GM23338 (cell line): ENCODE measurements around the gene TP53BP2. TPM values are rescaled to one million over a fixed set of nuclear protein-coding genes. Genes with fewer than 3 reads are reported as not detected.

Source experiments
- ATAC-seq: fragments of 200-7000 bp; cut with Tn5 transposase; 3 replicates; pipeline ENCODE4 v1.9.1; 2020
- DNase-seq: peaks from one replicate; pipeline ENCODE4 v3.0.0-alpha.2; 2015; ENCODE audit warnings: low spot score
- H2AFZ ChIP-seq: fragments of 200-600 bp; sonication (generic); 2 replicates; pipeline ENCODE4 v1.8.0; 2016; ENCODE audit warnings: antibody characterized with exemption, mild to moderate bottlenecking, moderate library complexity
- H3F3A ChIP-seq: fragments of 200-600 bp; sonication (generic); replicated peaks from 2 replicates; pipeline ENCODE4 v1.8.0; 2017; ENCODE audit warnings: antibody characterized with exemption, mixed run types, low read depth
- H3K27ac ChIP-seq: fragments of 200-600 bp; sonication (generic); 2 replicates; pipeline ENCODE4 v1.6.1; 2016; ENCODE audit warnings: low read depth
- H3K27me3 ChIP-seq: fragments of 200-600 bp; sonication (generic); 2 replicates; pipeline ENCODE4 v1.8.0; 2016; ENCODE audit warnings: mild to moderate bottlenecking, mixed run types, moderate library complexity; ENCODE audit not compliant: insufficient read depth
- H3K36me3 ChIP-seq: fragments of 200-600 bp; sonication (generic); 2 replicates; pipeline ENCODE4 v1.8.0; 2016; ENCODE audit warnings: mild to moderate bottlenecking; ENCODE audit not compliant: insufficient read depth
- H3K4me1 ChIP-seq: fragments of 200-600 bp; sonication (generic); 2 replicates; pipeline ENCODE4 v1.8.0; 2016; ENCODE audit warnings: mild to moderate bottlenecking, moderate library complexity; ENCODE audit not compliant: insufficient read depth
- H3K4me2 ChIP-seq: fragments of 200-600 bp; sonication (generic); 2 replicates; pipeline ENCODE4 v1.7.1; 2017; ENCODE audit warnings: mixed run types
- H3K4me3 ChIP-seq: fragments of 200-600 bp; sonication (generic); 2 replicates; pipeline ENCODE4 v1.6.1; 2016; ENCODE audit warnings: mixed run types
- H3K79me2 ChIP-seq: fragments of 200-600 bp; sonication (generic); replicated peaks from 2 replicates; pipeline ENCODE4 v1.8.0; 2017; ENCODE audit warnings: mild to moderate bottlenecking; ENCODE audit not compliant: insufficient read depth
- H3K9me2 ChIP-seq: fragments of 200-600 bp; sonication (generic); 2 replicates; pipeline ENCODE4 v1.8.0; 2017; ENCODE audit not compliant: insufficient read depth
- H4K20me1 ChIP-seq: fragments of 200-600 bp; sonication (generic); replicated peaks from 2 replicates; pipeline ENCODE4 v1.8.0; 2017; ENCODE audit warnings: mild to moderate bottlenecking; ENCODE audit not compliant: insufficient read depth
- H3K27ac Mint-ChIP-seq: 2 replicates; pipeline ENCODE4 v1.8.0; 2020; ENCODE audit warnings: inconsistent platforms, mild to moderate bottlenecking, moderate library complexity, mixed read lengths
- H3K27me3 Mint-ChIP-seq: 3 replicates; pipeline ENCODE4 v1.8.0; 2022; ENCODE audit warnings: low read depth, mild to moderate bottlenecking, moderate library complexity, mixed read lengths, inconsistent platforms; ENCODE audit not compliant: insufficient read depth, poor library complexity
- H3K36me3 Mint-ChIP-seq: 3 replicates; pipeline ENCODE4 v1.8.0; 2021; ENCODE audit warnings: low read depth, mild to moderate bottlenecking, inconsistent platforms, moderate library complexity, mixed read lengths
- H3K4me1 Mint-ChIP-seq: 3 replicates; pipeline ENCODE4 v1.8.0; 2020; ENCODE audit warnings: mild to moderate bottlenecking, inconsistent platforms, mixed read lengths
- H3K4me3 Mint-ChIP-seq: 3 replicates; pipeline ENCODE4 v1.8.0; 2021; ENCODE audit warnings: moderate library complexity, mild to moderate bottlenecking, inconsistent platforms, mixed read lengths
- H3K9me3 Mint-ChIP-seq: 3 replicates; pipeline ENCODE4 v1.8.0; 2020; ENCODE audit warnings: moderate library complexity, mild to moderate bottlenecking, inconsistent platforms, mixed read lengths
- CREB1 ChIP-seq: fragments of 250-450 bp; sonication (Bioruptor Pico); IDR thresholded peaks from 2 replicates; pipeline ENCODE4 v1.5.0; 2020; ENCODE audit warnings: low read depth, mild to moderate bottlenecking, moderate library complexity
- EZH2 ChIP-seq: fragments of 200-600 bp; sonication (generic); IDR thresholded peaks from one replicate; pipeline ENCODE4 v1.8.0; 2017; ENCODE audit warnings: antibody characterized with exemption, mild to moderate bottlenecking, low read depth; ENCODE audit not compliant: unreplicated experiment
- EZH2phosphoT487 ChIP-seq: fragments of 200-600 bp; sonication (generic); IDR thresholded peaks from one replicate; pipeline ENCODE4 v1.8.1; 2018; ENCODE audit warnings: antibody characterized with exemption; ENCODE audit not compliant: unreplicated experiment
- POLR2AphosphoS5 ChIP-seq: IDR thresholded peaks from 2 replicates; pipeline ENCODE4 v1.6.1; 2016; ENCODE audit warnings: antibody characterized with exemption, low read depth
- STAT1 ChIP-seq: IDR thresholded peaks from one replicate; pipeline ENCODE4 v1.6.1; 2016; ENCODE audit warnings: antibody characterized with exemption; ENCODE audit not compliant: unreplicated experiment
- ZNF114 ChIP-seq: fragments of 250-450 bp; sonication (Bioruptor Pico); IDR thresholded peaks from 2 replicates; pipeline ENCODE4 v1.5.0; 2020; ENCODE audit warnings: mild to moderate bottlenecking, moderate library complexity
- ZNF331 ChIP-seq: fragments of 250-450 bp; sonication (Bioruptor Pico); IDR thresholded peaks from 2 replicates; pipeline ENCODE4 v1.5.0; 2020; ENCODE audit warnings: low read depth, mild to moderate bottlenecking, moderate library complexity
- polyA plus RNA-seq: library from polyadenylated mRNA; unstranded; fragments of >200 nt; fragmentation: Nextera tagmentation; extraction: Ambion mirVana; gene quantifications from 2 replicates; pipeline ENCODE4 v1.2.1, GENCODE V29; 2016
- total RNA-seq: library from RNA; depleted of rRNA; stranded (reverse); fragments of >200 nt; shearing (Covaris generic); gene quantifications from 2 replicates; pipeline ENCODE4 v1.2.3, GENCODE V29; 2014
- TF ChIP-seq, protein P1 (sequence below): IDR thresholded peaks from one replicate; pipeline ENCODE4 v1.6.1; 2018; ENCODE audit warnings: antibody characterized with exemption; ENCODE audit not compliant: unreplicated experiment
- TF ChIP-seq, protein P2 (sequence below): IDR thresholded peaks from 2 replicates; pipeline ENCODE4 v1.6.1; 2016; ENCODE audit warnings: antibody characterized with exemption
- TF ChIP-seq, protein P3 (sequence below): fragments of 250-450 bp; sonication (Bioruptor Pico); IDR thresholded peaks from 2 replicates; pipeline ENCODE4 v1.5.0; 2020; ENCODE audit warnings: mild to moderate bottlenecking, moderate library complexity

The TP53BP2 gene
- total and polyA plus RNA-seq, 2 experiments from 2014 or later: 10.1 to 32.9 TPM

DNA sequence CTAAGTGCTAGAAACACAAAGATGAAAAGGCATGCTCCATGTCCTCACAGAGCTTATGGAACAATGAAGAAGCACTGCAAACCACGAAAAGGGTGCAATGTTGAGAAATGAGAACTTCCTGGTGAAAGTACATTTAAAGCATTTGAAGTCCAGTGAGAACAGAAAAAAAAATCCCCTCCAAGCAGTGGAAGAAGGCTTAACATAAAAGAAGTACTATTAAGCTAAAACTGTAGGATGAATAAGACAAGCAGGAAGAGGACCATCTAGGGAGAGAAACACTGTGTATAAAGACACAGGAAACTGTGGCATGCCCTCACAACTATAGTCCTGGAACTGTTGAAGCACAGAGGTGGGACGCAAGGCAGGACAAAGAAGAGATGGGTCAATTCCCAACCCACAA lies 10.0 kb downstream of the TP53BP2 start (continued):
- TF ChIP-seq, protein P1, sequence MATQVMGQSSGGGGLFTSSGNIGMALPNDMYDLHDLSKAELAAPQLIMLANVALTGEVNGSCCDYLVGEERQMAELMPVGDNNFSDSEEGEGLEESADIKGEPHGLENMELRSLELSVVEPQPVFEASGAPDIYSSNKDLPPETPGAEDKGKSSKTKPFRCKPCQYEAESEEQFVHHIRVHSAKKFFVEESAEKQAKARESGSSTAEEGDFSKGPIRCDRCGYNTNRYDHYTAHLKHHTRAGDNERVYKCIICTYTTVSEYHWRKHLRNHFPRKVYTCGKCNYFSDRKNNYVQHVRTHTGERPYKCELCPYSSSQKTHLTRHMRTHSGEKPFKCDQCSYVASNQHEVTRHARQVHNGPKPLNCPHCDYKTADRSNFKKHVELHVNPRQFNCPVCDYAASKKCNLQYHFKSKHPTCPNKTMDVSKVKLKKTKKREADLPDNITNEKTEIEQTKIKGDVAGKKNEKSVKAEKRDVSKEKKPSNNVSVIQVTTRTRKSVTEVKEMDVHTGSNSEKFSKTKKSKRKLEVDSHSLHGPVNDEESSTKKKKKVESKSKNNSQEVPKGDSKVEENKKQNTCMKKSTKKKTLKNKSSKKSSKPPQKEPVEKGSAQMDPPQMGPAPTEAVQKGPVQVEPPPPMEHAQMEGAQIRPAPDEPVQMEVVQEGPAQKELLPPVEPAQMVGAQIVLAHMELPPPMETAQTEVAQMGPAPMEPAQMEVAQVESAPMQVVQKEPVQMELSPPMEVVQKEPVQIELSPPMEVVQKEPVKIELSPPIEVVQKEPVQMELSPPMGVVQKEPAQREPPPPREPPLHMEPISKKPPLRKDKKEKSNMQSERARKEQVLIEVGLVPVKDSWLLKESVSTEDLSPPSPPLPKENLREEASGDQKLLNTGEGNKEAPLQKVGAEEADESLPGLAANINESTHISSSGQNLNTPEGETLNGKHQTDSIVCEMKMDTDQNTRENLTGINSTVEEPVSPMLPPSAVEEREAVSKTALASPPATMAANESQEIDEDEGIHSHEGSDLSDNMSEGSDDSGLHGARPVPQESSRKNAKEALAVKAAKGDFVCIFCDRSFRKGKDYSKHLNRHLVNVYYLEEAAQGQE: no peak
- TF ChIP-seq, protein P2, sequence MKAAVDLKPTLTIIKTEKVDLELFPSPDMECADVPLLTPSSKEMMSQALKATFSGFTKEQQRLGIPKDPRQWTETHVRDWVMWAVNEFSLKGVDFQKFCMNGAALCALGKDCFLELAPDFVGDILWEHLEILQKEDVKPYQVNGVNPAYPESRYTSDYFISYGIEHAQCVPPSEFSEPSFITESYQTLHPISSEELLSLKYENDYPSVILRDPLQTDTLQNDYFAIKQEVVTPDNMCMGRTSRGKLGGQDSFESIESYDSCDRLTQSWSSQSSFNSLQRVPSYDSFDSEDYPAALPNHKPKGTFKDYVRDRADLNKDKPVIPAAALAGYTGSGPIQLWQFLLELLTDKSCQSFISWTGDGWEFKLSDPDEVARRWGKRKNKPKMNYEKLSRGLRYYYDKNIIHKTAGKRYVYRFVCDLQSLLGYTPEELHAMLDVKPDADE: no peak
- TF ChIP-seq STAT1 (no peak), EZH2phosphoT487 (no peak), ZNF331 (CRISPR knock-in tag) (no peak)

DNA sequence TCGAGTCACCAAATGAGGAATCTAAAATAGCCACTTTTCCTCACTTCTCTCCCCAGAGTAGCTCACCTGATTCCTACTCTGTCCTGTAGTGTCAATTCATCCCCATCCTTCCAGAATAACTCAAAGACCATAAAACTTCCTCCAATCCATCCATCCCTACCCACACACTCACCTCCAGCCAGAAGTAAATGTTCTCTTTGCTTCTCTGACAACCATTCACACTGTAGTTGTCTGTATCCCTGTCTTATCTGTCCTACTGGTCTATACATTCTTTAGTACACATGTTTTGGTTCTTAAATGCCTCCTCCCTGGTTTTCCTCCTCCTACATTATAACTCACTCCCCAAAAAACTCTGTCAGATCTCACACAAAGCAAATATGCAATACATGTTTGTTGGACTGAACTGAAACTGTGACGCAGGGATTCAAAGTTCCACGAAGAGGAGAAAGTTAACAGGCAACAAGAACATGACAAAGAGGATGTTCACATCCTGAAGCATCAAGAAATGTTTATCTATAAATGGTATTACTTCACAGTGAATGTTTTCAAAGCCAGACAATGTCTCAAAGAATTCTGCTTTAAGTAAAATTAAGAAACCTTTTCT lies 11.0 kb downstream of the TP53BP2 start:
- no peaks in the 10 kb centered on the region for H3K36me3 Mint-ChIP-seq
- Histone ChIP-seq H3K36me3 (no peaks in the 10 kb centered on the region), H3K4me3 (no peak overlapping the region), H3K4me2 (no peak overlapping the region), H4K20me1 (peaks cover 27% of the 10 kb centered on the region; the same call in 1 of the 2 replicates), H3K4me1 (peaks cover 48% of the 10 kb centered on the region), H2AFZ (no peak overlapping the region), H3F3A (no peaks in the 10 kb centered on the region), H3K79me2 (peaks cover 99% of the 10 kb centered on the region), H3K9me2 (no peaks in the 10 kb centered on the region), H3K27ac (no peak overlapping the region), H3K27me3 (no peaks in the 10 kb centered on the region)
- DNase-seq: no peak
- no peak for ATAC-seq
- H3K4me1 Mint-ChIP-seq: peaks cover 28% of the 10 kb centered on the region
- H3K4me3 Mint-ChIP-seq: no peak overlapping the region
- H3K27ac Mint-ChIP-seq: no peak overlapping the region
- TF ChIP-seq, protein P3, sequence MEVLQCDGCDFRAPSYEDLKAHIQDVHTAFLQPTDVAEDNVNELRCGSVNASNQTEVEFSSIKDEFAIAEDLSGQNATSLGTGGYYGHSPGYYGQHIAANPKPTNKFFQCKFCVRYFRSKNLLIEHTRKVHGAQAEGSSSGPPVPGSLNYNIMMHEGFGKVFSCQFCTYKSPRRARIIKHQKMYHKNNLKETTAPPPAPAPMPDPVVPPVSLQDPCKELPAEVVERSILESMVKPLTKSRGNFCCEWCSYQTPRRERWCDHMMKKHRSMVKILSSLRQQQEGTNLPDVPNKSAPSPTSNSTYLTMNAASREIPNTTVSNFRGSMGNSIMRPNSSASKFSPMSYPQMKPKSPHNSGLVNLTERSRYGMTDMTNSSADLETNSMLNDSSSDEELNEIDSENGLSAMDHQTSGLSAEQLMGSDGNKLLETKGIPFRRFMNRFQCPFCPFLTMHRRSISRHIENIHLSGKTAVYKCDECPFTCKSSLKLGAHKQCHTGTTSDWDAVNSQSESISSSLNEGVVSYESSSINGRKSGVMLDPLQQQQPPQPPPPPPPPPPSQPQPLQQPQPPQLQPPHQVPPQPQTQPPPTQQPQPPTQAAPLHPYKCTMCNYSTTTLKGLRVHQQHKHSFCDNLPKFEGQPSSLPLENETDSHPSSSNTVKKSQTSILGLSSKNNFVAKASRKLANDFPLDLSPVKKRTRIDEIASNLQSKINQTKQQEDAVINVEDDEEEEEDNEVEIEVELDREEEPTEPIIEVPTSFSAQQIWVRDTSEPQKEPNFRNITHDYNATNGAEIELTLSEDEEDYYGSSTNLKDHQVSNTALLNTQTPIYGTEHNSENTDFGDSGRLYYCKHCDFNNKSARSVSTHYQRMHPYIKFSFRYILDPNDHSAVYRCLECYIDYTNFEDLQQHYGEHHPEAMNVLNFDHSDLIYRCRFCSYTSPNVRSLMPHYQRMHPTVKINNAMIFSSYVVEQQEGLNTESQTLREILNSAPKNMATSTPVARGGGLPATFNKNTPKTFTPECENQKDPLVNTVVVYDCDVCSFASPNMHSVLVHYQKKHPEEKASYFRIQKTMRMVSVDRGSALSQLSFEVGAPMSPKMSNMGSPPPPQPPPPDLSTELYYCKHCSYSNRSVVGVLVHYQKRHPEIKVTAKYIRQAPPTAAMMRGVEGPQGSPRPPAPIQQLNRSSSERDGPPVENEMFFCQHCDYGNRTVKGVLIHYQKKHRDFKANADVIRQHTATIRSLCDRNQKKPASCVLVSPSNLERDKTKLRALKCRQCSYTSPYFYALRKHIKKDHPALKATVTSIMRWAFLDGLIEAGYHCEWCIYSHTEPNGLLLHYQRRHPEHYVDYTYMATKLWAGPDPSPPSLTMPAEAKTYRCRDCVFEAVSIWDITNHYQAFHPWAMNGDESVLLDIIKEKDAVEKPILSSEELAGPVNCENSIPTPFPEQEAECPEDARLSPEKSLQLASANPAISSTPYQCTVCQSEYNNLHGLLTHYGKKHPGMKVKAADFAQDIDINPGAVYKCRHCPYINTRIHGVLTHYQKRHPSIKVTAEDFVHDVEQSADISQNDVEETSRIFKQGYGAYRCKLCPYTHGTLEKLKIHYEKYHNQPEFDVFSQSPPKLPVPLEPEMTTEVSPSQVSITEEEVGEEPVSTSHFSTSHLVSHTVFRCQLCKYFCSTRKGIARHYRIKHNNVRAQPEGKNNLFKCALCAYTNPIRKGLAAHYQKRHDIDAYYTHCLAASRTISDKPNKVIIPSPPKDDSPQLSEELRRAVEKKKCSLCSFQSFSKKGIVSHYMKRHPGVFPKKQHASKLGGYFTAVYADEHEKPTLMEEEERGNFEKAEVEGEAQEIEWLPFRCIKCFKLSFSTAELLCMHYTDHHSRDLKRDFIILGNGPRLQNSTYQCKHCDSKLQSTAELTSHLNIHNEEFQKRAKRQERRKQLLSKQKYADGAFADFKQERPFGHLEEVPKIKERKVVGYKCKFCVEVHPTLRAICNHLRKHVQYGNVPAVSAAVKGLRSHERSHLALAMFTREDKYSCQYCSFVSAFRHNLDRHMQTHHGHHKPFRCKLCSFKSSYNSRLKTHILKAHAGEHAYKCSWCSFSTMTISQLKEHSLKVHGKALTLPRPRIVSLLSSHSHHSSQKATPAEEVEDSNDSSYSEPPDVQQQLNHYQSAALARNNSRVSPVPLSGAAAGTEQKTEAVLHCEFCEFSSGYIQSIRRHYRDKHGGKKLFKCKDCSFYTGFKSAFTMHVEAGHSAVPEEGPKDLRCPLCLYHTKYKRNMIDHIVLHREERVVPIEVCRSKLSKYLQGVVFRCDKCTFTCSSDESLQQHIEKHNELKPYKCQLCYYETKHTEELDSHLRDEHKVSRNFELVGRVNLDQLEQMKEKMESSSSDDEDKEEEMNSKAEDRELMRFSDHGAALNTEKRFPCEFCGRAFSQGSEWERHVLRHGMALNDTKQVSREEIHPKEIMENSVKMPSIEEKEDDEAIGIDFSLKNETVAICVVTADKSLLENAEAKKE: no peak
- TF ChIP-seq CREB1 (CRISPR knock-in tag) (no peak), POLR2AphosphoS5 (no peak), ZNF114 (CRISPR knock-in tag) (no peak), EZH2phosphoT487 (no peak), EZH2 (no peak)
- H3K27me3 Mint-ChIP-seq: no peaks in the 10 kb centered on the region
- H3K9me3 Mint-ChIP-seq: no peaks in the 10 kb centered on the region
